ENCODE results near the gene FLVCR1. TPM values are rescaled to one million over a fixed set of nuclear protein-coding genes. Genes with fewer than 3 reads are reported as not detected.
"Not testable (repeated sequence)": the region's sequence is repeated elsewhere in the genome, so short reads cannot be mapped to it uniquely, and the experiment has no call there.

Gene FLVCR1
- polyA plus RNA-seq, 5 donors = 14.2 to 26.0 (median 21.9) TPM

DNA sequence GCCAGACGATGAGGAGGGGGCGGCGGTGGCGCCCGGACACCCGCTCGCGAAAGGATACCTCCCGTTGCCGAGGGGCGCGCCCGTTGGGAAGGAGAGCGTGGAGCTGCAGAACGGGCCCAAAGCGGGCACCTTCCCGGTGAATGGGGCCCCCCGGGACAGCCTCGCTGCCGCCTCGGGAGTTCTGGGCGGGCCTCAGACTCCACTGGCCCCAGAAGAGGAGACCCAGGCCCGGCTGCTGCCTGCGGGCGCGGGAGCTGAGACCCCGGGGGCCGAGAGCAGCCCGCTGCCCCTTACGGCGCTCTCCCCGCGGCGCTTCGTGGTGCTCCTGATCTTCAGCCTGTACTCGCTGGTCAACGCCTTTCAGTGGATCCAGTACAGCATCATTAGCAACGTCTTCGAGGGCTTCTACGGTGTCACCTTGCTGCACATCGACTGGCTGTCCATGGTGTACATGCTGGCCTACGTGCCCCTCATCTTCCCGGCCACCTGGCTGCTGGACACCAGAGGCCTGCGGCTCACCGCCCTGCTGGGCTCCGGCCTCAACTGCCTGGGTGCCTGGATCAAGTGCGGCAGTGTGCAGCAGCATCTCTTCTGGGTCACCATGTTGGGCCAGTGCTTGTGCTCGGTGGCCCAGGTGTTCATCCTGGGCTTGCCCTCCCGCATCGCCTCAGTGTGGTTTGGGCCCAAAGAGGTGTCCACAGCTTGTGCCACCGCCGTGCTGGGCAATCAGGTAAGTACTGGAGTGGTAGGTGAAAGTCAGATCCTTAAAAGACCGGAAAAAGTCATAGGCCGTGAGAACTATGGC, 588 bp downstream of the FLVCR1 start:
- peak in 1 of 2 donors; percentile 27 for DNase-seq

DNA sequence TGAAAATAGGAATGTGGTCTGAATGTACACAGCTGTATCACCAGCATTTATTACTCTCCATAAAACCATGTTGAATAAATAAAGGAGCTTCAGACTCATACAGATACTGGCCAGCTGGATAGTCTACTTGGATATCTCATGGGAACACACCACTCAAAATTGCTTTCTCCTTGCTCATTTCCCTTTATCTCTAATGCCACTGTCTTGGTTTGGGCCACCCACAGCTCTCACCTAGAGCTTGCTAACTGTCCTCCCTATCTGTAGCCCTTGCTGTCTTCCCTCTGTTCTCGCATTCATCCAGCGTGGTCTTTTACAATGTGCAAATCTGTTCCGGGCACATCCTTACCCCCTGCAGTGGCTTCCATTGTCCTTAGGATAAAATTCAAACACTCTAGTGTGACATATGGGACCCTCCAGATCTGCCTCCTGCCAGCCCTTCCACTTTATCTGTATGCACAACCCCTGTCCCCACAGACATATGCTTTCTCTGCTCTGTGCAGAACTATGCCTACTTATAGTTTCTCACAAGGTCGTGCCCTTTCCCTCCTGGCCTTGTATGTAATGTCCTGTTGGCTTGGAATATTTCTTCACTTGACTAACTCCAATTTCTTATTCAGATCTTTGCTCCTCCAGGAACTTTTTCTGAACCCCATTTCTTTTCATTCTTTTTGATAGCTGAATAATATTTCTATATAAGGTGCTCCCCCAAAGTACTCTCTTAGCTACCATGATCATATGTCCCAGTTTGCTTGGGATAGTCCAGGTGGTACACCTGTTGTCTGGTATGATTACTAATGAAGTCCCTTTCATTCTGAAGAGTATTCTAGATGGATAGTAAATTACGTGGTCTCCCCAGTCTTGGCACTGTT, 2.9 kb downstream of the FLVCR1 start:
- DNase-seq = no peak

DNA sequence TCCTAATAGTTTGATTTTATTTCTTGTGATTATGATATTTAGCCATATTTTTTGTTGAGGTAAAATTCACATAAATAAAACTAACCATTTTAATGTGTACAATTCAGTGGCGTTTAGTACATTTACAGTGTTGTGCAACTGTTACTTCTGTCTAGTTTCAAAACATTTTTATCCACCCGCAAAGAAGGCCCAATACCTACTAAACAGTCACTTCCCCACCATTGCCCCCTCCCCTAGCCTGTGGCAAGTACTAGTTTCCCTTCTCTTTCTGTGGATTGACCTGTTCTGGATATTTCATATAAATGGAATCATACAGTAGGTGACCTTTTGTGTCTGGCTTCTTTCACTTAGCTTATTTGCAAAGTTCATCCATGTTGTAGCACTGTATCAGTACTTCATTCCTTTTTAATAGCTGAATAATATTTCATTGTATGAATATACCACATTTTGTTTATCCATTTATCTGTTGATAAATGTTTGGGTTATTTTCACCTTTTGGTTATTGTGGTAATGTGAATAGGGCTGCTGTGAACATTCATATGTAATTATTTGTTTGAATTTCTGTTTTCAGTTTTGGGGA, 4.1 kb downstream of the FLVCR1 start:
- no peak for DNase-seq

DNA sequence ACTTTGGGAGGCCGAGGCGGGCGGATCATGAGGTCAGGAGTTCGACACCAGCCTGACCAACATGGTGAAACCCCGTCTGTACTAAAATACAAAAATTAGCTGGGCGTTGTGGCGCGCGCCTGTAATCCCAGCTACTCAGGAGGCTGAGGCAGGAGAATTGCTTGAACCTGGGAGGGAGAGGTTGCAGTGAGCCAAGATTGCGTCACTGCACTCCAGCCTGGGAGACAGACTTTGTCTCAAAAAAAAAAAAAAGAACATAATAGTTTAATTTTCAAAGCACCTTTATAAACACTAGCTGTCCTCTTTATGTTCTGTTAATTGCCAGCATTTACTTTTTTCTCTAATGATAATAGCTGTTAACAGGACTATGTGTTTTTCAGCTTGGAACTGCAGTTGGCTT, 5.3 kb downstream of the FLVCR1 start:
- DNase-seq = not testable (repeated sequence)

DNA sequence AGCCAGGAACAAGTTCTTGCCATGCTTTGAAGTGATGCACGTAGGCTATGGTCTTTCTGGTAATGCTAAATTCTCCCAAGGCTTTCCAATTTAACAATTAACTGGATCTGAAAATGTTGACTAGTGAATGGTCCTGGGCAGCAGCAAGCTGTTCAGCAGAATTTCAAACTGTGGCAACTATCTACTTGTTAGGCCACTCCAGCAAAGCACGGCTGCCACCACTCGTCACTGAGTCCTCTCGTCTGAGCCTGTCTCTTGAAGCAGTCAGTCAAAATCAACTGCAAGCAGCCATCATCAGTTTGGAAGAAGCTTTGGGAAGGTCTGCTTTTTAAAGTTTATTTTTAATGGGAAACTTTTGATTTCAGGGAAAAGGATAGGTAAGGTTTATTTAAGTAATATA, 6.1 kb downstream of the FLVCR1 start:
- DNase-seq = no peak

- no peak for DNase-seq
Measured at GRCh38 chr1:212867192-212867591, 9.1 kb downstream of the FLVCR1 start.

DNA sequence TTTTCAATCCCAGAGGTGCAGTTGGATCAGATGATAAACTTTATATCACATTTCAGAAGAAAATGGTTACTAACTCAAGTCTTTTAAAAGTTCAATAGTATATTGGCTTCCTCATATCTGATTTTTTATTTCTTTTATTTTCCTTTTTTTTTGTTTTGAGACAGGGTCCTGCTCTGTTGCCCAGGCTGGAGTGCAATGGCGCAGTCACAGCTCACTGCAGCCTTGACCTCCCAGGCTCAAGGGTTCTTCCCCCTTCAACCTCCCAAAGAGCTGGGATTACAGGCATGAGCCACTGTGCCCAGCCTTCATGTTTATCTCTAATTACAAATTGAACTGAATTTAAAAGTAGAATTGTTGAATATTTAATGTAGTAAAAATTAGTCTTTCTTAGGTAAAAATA, 13.9 kb downstream of the FLVCR1 start:
- DNase-seq = no peak

GRCh38 chr1:212873518-212873917, 15.4 kb downstream of the FLVCR1 start:
- no peak for DNase-seq

DNA sequence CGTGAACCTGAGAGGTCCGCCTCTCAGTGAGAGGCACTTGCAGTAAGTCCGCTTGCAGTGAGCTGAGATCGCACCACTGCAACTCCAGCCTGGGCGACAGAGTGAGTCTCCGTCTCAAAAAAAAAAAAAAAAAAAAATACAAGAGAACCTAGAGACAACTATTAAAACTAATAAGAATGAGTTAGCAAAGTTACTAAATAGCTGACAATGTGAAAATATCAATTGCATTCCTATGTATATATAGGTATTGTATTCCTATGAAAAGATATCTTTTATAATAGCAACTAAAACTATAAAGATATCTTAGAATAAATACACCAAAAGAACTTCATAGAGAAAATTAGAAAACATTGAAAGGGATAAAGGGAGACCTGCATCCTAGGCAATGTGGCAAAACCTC, 20.3 kb downstream of the FLVCR1 start:
- DNase-seq = no peak

GRCh38 chr1:212879947-212880690, 22.0 kb downstream of the FLVCR1 start:
- DNase-seq = no peak

DNA sequence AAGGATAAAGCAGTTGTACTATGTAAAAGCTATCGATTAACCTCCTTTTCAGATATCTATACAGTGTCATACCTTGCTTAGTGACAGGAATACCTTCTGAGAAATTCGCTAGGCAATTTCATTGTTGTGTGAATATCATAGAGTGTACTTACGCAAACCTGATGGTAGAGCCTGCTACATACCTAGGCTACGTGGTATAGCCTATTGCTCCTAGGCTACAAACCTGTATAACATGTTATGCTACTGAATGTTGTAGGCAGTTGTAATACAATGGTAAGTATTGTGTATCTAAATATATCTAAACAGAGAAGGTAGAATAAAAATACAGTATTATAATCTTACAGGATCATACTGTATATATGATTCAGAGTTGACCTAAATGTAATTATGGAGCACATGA, 26.5 kb downstream of the FLVCR1 start:
- DNase-seq = no peak

DNA sequence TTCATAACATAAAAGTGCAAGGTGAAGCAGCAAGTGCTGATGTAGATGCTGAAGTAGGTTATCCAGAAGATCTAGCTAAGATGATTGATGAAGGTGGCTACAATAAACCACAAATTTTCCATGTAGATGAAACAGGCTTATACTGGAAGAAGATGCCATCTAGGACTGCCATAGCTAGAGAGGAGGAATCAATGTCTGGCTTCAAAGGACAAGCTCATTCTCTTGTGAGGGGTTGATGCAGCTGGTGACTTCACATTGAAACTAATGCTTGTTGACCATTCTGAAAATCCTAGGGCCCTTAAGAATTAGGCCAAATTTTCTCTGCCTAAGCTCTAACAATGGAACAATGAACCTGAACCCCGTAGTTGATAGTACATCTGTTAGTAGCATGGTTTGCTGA, 34.0 kb downstream of the FLVCR1 start:
- no peak for DNase-seq

DNA sequence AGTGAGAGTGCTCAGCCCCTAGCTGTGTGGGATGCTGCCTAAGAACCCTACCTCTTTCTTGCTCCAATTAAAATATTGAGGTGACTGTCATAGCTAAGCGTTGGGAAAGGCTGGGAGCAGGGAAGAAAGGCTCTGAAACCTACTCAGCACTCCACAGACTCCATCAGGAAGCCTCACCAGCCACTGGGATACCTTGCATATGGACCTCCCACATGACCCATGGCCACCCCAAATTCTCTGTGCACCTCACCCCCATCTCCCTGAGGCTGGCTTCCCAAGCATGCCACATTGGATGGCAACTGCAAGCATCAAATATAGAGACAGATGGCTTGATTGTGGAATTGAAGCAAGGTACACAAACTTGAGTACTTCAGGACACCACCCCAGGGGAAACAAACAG, 41.8 kb downstream of the FLVCR1 start:
- no peak for DNase-seq

- no peak for DNase-seq
Measured at GRCh38 chr1:212901290-212901689, 43.2 kb downstream of the FLVCR1 start.

- no peak for DNase-seq
Measured at GRCh38 chr1:212902054-212902453, 44.0 kb downstream of the FLVCR1 start.

DNA sequence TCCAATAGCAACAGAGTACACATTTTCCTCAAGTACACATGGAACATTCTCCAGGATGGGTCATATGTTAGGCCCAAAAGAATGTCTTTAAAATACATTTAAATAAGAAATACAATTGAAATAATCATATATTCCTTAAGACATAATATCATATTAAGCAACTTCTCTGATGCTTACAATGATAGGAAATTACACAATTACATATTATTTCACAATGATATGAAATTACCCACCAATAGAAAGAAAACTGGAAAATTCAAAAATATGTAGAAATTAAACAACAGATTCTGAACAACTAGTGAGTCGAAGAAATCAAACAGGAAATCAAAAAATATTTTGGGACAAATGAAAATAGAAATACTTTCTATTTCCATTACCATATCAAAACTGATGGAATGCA, 45.6 kb downstream of the FLVCR1 start:
- DNase-seq = no peak

- DNase-seq = not testable (repeated sequence)
Measured at GRCh38 chr1:212908071-212908470, 50.0 kb downstream of the FLVCR1 start.

DNA sequence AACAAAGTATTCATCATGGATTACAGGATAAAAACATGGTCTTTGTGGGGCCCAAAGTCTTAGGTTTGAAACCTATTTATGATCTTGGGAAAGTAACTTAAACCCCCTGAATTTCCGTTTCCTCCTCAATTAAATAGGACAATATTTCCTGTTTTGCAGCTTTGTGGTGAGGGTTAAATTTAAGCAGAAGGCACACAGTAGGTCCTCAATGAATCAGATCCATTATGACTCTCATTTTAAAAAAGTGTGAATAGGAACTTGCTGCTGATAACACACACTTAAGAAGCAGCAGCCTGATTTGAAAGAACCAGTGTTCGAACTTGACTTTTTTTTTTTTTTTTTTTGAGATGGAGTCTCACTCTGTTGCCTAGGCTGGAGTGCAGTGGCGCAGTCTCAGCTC, 50.9 kb downstream of the FLVCR1 start:
- no peak for DNase-seq

DNA sequence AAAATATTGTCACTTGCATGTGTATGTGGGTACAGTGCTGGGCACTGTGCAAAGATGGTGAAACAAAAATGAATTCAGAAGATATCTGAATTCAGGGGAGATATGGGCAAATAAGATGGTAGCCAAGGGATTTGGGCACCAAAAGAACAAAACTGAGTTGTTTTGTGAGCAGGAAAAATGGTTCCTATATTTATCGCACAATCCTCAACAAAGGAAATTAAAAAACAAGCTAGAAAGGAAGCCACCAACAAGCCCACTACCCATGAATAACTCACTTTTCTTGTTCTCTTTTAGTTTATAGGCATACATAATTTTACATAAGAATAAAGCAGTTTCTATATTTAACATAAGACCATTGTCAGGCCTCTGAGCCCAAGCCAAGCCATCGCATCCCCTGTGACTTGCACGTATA, 51.6 kb downstream of the FLVCR1 start:
- no peak for DNase-seq

DNA sequence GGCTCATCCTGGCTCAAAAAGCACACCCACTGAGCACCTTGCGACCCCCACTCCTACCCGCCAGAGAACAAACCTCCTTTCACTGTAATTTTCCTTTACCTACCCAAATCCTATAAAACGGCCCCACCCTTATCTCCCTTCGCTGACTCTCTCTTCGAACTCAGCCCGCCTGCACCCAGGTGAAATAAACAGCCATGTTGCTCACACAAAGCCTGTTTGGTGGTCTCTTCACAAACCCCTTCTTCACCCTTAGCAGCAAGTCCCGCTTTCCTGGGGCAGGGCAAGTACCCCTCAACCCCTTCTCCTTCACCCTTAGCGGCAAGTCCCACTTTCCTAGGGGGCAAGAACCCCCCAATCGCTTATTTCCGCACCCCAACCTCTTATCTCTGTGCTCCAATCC, 52.1 kb downstream of the FLVCR1 start:
- DNase-seq = not testable (repeated sequence)

DNA sequence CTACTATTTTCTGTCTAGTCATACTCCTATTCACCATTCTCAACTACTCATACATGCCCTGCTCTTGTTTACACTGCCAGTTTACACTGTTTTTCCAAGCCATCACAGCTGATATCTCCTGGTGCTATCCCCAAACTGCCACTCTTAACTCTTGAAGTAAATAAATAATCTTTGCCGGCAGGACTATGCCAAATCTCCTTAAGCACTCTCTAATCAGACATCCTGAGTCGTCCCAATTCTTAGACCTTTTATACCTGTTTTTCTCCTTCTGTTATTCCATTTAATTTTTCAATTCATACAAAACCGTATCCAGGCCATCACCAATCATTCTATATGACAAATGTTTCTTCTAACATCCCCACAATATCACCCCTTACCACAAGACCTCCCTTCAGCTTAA, 55.6 kb downstream of the FLVCR1 start:
- not testable (repeated sequence) for DNase-seq

DNA sequence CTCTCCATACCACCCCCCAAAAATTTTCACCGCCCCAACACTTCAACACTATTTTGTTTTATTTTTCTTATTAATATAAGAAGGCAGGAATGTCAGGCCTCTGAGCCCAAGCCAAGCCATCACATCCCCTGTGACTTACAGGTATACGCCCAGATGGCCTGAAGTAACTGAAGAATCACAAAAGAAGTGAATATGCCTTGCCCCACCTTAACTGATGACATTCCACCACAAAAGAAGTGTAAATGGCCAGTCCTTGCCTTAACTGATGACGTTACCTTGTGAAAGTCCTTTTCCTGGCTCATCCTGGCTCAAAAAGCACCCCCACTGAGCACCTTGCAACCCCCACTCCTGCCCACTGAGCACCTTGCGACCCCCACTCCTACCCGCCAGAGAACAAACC, 56.0 kb downstream of the FLVCR1 start:
- not testable (repeated sequence) for DNase-seq
